ENCODE data around the gene RARRES2. TPM values are rescaled to one million over a fixed set of nuclear protein-coding genes. Genes with fewer than 3 reads are reported as not detected.

Gene RARRES2
- polyA plus RNA-seq, 2 of the 4 experiments (the other 2 are of a cell fraction) = not detected

- ChIA-PET POLR2A (no interaction called here), CTCF (interaction anchor here (0.9 kb wide), 1 partner anchor 16 kb away, joined by 3 read pairs; no protein-coding TSS in a partner anchor)
- 77% methylated on average over 21 of the region's 39 CpGs for WGBS (ENCODE audit: missing lambda C conversion rate)
- H3K9me3 ChIP-seq = peaks cover 16% of the 10 kb centered on the region; the same call in 1 of the 3 replicates
- DNase-seq (ENCODE audit: low read depth in 1 of 2, low spot score in 1 of 2) (no peak), FAIRE-seq (no peak), ATAC-seq (no peak)
- H3K27ac ChIP-seq = no peak overlapping the region
- no peak for TF ChIP-seq E2F6 (IDR thresholded peaks at IDR 0.05; ENCODE audit: borderline replicate concordance, low read depth)
- TF ChIP-seq MAZ (IDR thresholded peaks at IDR 0.05; ENCODE audit: borderline replicate concordance, low read depth, low read length) = no peak
- no peak for TF ChIP-seq TFCP2L1 (CRISPR knock-in tag; IDR thresholded peaks at IDR 0.05)
- no peak for TF ChIP-seq ELK1 (IDR thresholded peaks at IDR 0.05; ENCODE audit: low read depth, low read length)
- H3K4me2 ChIP-seq = no peak overlapping the region
- no peaks in the 10 kb centered on the region for H3K4me1 ChIP-seq
- no peak overlapping the region for H3K4me3 ChIP-seq
Observed at GRCh38 chr7:150340024-150340749, 1.2 kb downstream of the RARRES2 start.

- WGBS (ENCODE audit: missing lambda C conversion rate) = 63% methylated on average over 6 of the region's 9 CpGs
- FAIRE-seq (no peak), DNase-seq (ENCODE audit: low read depth in 1 of 2, low spot score in 1 of 2) (no peak), ATAC-seq (no peak)
- H3K9me3 ChIP-seq = 0 out of 3 replicates have a peak, but pooled peaks cover 9% of the 10 kb centered on the region
- CTCF ChIA-PET = no interaction called here
- H3K4me2 ChIP-seq = no peak overlapping the region
- H3K4me3 ChIP-seq = no peak overlapping the region
- no peaks in the 10 kb centered on the region for H3K4me1 ChIP-seq
- POLR2A ChIA-PET = no interaction called here
- no peak overlapping the region for H3K27ac ChIP-seq
- TF ChIP-seq ZC3H11A (IDR thresholded peaks at IDR 0.05) (no peak), POLR2AphosphoS2 (conservative IDR thresholded peaks at IDR 0.05; ENCODE audit: low read length) (no peak), CBX2 (IDR thresholded peaks at IDR 0.05; ENCODE audit: borderline replicate concordance, low read depth) (no peak), MAZ (IDR thresholded peaks at IDR 0.05; ENCODE audit: borderline replicate concordance, low read depth, low read length) (no peak), PBX3 (IDR thresholded peaks at IDR 0.05) (no peak), HOXA7 (CRISPR knock-in tag; IDR thresholded peaks at IDR 0.05) (no peak), ATOH8 (CRISPR knock-in tag; IDR thresholded peaks at IDR 0.05; ENCODE audit: low read depth) (no peak), RCOR1 (IDR thresholded peaks at IDR 0.05; ENCODE audit: low read depth, low read length) (no peak), USF2 (IDR thresholded peaks at IDR 0.05) (no peak)
Observed at GRCh38 chr7:150339409-150339809, 2.0 kb downstream of the RARRES2 start.

- DNase-seq (ENCODE audit: low read depth in 1 of 2, low spot score in 1 of 2) (no peak), FAIRE-seq (no peak), ATAC-seq (no peak)
- no peaks in the 10 kb centered on the region for H3K4me1 ChIP-seq
- TF ChIP-seq ELK1 (IDR thresholded peaks at IDR 0.05; ENCODE audit: low read depth, low read length) (no peak), ZC3H11A (IDR thresholded peaks at IDR 0.05) (no peak), HES2 (IDR thresholded peaks at IDR 0.05) (no peak), NR3C1 (IDR thresholded peaks at IDR 0.05) (no peak), RARB (CRISPR knock-in tag; IDR thresholded peaks at IDR 0.05) (no peak), E2F6 (IDR thresholded peaks at IDR 0.05; ENCODE audit: borderline replicate concordance, low read depth) (no peak), HDAC2 (IDR thresholded peaks at IDR 0.05) (no peak), CBX8 (IDR thresholded peaks at IDR 0.05) (no peak), TP53 (CRISPR knock-in tag; IDR thresholded peaks at IDR 0.05) (no peak), GATA3 (IDR thresholded peaks at IDR 0.05; ENCODE audit: borderline replicate concordance) (no peak), PBX3 (IDR thresholded peaks at IDR 0.05) (no peak), HOXB5 (CRISPR knock-in tag; IDR thresholded peaks at IDR 0.05) (no peak), EHMT2 (IDR thresholded peaks at IDR 0.05; ENCODE audit: low read depth) (no peak)
- 41% methylated on average over 4 of the region's 11 CpGs for WGBS (ENCODE audit: missing lambda C conversion rate)
- H3K27ac ChIP-seq = no peak overlapping the region
- ChIA-PET POLR2A (no interaction called here), CTCF (interaction anchor here (1.3 kb wide), 1 partner anchor 17 kb away, joined by 4 read pairs; no protein-coding TSS in a partner anchor)
- no peak overlapping the region for H3K4me2 ChIP-seq
- no peak overlapping the region for H3K4me3 ChIP-seq
- H3K9me3 ChIP-seq = no peaks in the 10 kb centered on the region
Observed at GRCh38 chr7:150338166-150338829, 3.1 kb downstream of the RARRES2 start.

Measured in A549 (cell line).